ENCODE data around the gene EPSTI1.

DNA sequence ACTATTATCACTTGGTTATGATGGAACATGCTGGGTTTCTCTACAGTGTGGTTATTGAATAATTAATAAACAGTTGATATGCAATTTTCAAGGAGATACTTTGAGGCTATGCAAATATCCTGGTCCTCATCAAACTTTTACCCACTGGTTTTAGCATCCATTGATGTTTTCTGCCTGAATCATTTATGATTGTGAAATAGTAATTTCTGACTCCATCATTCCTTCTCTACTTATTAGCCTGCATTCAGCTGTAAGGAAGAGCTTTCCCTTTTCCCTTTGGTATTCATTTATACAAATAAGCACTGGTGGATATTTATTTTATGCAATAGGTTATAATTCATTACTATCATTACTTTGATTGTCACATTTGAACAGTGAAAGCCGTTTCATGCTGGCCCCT is 17.5 kb upstream of the EPSTI1 start:
- TF ChIP-seq ESRRA (IDR thresholded peaks at IDR 0.05; ENCODE audit: borderline replicate concordance, low read length) (no peak), CHD4 (IDR thresholded peaks at IDR 0.05; ENCODE audit: borderline replicate concordance) (no peak), SMC3 (IDR thresholded peaks at IDR 0.05) (no peak), FOXS1 (CRISPR knock-in tag; IDR thresholded peaks at IDR 0.05) (no peak), CTCF (IDR thresholded peaks at IDR 0.05) (no peak), PHF8 (IDR thresholded peaks at IDR 0.05; ENCODE audit: borderline replicate concordance, low read depth) (no peak), SREBF2 (IDR thresholded peaks at IDR 0.05) (no peak), EHMT2 (IDR thresholded peaks at IDR 0.05; ENCODE audit: low read depth) (no peak), POLR2AphosphoS2 (conservative IDR thresholded peaks at IDR 0.05; ENCODE audit: low read length) (no peak), POLR2A (IDR thresholded peaks at IDR 0.05; ENCODE audit: low read length) (no peak)
- TF ChIP-seq, protein P1, sequence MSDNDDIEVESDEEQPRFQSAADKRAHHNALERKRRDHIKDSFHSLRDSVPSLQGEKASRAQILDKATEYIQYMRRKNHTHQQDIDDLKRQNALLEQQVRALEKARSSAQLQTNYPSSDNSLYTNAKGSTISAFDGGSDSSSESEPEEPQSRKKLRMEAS (IDR thresholded peaks at IDR 0.05): no peak

Measured in A549 (cell line).